ENCODE measurements around the gene TDP1. TPM values are rescaled to one million over a fixed set of nuclear protein-coding genes. Genes with fewer than 3 reads are reported as not detected.
A peak's percentile ranks its signal among the peaks of the same experiment; 100 is the strongest.

Gene TDP1
- total RNA-seq, 4 donors from 2014 or later = 7.5 to 9.7 (median 8.4) TPM

DNA sequence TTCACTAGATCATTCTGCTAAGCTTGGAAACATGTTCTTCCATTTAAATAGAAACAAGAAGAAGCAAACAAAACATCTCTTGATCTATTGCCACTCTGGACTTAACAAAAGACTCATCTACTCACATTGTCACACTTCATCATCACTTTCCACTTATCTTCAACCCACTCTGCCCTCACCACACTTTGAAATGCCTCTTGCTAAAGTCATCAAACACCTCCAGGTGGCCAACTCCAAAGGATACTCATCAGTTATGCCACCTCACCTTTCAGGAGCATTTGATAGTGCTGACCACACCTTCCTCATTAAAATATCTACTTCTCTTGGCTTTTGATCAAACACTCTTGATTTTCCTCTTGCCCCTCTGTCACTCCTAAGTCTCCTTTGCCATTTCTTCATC lies 8.4 kb upstream of the TDP1 start:
- Histone ChIP-seq H3K4me3 (no peak overlapping the region), H3K27me3 (no peaks in the 10 kb centered on the region), H3K9me3 (no peaks in the 10 kb centered on the region), H3K36me3 (peaks cover 0 to 21% (median 2%) of the 10 kb centered on the region in 4 donors), H3K4me1 (no peaks in the 10 kb centered on the region), H3K27ac (replicated peaks in 1 of 4) (no peak overlapping the region)
- DNase-seq (ENCODE audit: extremely low spot score) = no peak
- intact Hi-C loops (cut with DNase I) = no loop called here
- no peak for TF ChIP-seq POLR2A (IDR thresholded peaks at IDR 0.05; ENCODE audit: low read depth)
- no peak for TF ChIP-seq EP300 (IDR thresholded peaks at IDR 0.05)
- no peak for TF ChIP-seq POLR2AphosphoS5 (IDR thresholded peaks at IDR 0.05)
- TF ChIP-seq, protein P1, sequence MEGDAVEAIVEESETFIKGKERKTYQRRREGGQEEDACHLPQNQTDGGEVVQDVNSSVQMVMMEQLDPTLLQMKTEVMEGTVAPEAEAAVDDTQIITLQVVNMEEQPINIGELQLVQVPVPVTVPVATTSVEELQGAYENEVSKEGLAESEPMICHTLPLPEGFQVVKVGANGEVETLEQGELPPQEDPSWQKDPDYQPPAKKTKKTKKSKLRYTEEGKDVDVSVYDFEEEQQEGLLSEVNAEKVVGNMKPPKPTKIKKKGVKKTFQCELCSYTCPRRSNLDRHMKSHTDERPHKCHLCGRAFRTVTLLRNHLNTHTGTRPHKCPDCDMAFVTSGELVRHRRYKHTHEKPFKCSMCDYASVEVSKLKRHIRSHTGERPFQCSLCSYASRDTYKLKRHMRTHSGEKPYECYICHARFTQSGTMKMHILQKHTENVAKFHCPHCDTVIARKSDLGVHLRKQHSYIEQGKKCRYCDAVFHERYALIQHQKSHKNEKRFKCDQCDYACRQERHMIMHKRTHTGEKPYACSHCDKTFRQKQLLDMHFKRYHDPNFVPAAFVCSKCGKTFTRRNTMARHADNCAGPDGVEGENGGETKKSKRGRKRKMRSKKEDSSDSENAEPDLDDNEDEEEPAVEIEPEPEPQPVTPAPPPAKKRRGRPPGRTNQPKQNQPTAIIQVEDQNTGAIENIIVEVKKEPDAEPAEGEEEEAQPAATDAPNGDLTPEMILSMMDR (IDR thresholded peaks at IDR 0.05) = no peak

DNA sequence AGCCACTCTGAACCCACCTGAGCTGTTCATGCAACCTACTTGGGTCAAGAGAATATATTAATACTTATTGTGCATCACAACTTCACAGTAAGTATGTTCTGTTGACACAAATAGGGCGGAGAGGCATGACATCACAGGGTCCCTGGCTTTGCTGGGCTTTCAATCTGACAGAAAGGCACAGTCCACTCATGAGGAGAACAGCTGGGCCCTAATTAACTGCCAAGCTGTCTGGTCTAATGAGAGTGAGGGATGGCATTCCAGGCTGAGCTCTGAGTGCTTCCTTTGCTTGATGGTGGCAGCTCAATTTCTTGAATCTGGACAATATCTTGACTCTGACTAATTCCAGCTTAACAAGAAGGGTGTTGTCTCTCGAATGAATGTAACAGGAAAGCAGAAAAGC lies 3.2 kb upstream of the TDP1 start:
- Histone ChIP-seq H3K36me3 (peaks cover 0 to 21% (median 2%) of the 10 kb centered on the region in 4 donors), H3K4me3 (no peak overlapping the region), H3K4me1 (peaks cover 7 to 24% (median 21%) of the 10 kb centered on the region in 4 donors), H3K9me3 (no peaks in the 10 kb centered on the region), H3K27ac (replicated peaks in 1 of 4) (no peak overlapping the region), H3K27me3 (no peaks in the 10 kb centered on the region)
- TF ChIP-seq EP300 (IDR thresholded peaks at IDR 0.05) (no peak), POLR2AphosphoS5 (IDR thresholded peaks at IDR 0.05) (no peak)
- TF ChIP-seq, protein P1 (IDR thresholded peaks at IDR 0.05) = no peak
- intact Hi-C loops (cut with DNase I) = loop anchor here (10.0 kb wide), 1 partner anchor 302 kb away; the partner anchor contains the start of gene PSMC1
- DNase-seq (ENCODE audit: extremely low spot score) = no peak
- WGBS = 78% methylated on average over 2 of the region's 2 CpGs

DNA sequence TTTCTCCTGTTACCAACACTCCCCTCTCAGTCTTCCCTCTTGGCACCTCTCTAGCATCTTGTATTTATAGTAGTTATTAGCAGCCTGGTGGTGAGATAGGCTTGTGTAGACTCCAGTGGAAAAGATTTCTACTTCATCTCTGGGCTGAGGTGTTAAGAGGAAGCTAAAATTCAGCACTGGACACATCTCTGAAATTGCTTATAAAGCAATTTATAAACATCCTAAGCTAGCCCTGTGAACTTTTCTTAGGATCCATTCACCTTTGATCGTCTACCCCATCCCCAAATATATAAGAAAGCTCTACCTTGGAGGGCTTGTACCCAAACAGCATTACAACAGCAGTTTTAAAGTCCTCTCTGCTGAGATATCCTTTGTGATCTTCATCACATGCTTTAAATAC lies 2.1 kb upstream of the TDP1 start:
- TF ChIP-seq EP300 (IDR thresholded peaks at IDR 0.05) (no peak), POLR2AphosphoS5 (IDR thresholded peaks at IDR 0.05) (no peak), POLR2A (IDR thresholded peaks at IDR 0.05; ENCODE audit: low read depth) (no peak)
- TF ChIP-seq, protein P1 (IDR thresholded peaks at IDR 0.05) = no peak
- no peak overlapping the region for H3K27ac ChIP-seq (replicated peaks in 1 of 4)
- no peaks in the 10 kb centered on the region for H3K9me3 ChIP-seq
- intact Hi-C loops (cut with DNase I) = loop anchor here (10.0 kb wide), 1 partner anchor 301 kb away; the partner anchor contains the start of gene PSMC1
- no peak overlapping the region for H3K4me3 ChIP-seq
- H3K4me1 ChIP-seq = peaks cover 7 to 34% (median 25%) of the 10 kb centered on the region in 4 donors
- DNase-seq (ENCODE audit: extremely low spot score) = no peak
- WGBS = 47% methylated on average over 1 of the region's 1 CpG
- H3K27me3 ChIP-seq = no peaks in the 10 kb centered on the region
- H3K36me3 ChIP-seq = peaks cover 0 to 24% (median 2%) of the 10 kb centered on the region in 4 donors

DNA sequence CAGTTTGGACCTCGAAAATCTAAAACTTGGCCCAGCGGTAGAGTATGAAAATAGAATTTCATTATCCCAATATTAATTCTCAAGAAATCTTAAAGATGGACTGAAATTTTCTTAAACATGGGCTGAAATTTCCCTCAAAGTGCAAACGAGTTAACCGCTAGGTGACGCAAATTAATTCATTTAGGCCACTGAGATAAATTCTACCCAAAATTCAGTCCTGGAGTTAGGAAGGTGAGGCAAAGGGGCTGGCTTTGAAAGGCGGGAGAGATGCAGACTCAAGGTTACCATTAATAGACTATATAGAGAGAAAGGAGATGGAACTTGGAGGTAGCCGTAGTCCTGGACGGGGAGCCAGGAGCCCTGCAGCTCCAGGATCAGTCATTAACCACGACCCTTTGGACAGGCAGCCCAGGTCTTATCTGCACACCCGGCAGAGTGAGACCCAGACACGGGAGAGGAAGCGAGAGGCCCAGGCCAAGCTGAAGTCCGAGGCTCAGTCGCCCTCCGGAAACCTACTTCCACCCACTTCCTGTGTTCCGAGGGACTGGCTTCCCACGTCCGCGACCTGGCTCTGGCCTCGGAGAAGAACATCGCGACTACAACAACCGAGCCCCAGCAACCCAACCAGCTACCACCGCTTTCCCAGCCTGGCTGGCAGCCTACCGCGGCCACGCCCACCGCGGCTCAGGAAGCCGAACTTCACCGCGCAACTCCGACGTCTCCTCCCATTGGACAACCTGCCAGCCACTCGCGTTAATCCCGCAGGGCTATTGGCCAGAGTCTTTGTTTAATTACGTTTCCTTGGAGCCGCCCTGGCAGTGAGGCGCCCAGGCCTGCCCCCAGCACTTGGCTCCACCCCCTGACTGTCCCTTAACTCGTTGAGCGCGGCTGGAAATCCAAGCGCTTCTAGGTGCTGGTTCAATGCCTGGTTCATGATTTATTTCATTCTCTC lies 1.4 kb upstream of the TDP1 start, which contains the start of gene EFCAB11:
Gene EFCAB11, minus strand, starts transcription at position 661 of the 952 bp plus-strand sequence. Its CDS starts 70 bp downstream, at position 591.
- Histone ChIP-seq H3K4me3 (peak within 1 kb of the TSS; percentile 72 to 92 (median 83)), H3K27me3 (no peaks in the 10 kb centered on the region), H3K36me3 (peaks cover 0 to 17% (median 2%) of the 10 kb centered on the region in 4 donors), H3K4me1 (peaks cover 7 to 34% (median 25%) of the 10 kb centered on the region in 4 donors), H3K9me3 (no peaks in the 10 kb centered on the region), H3K27ac (replicated peaks in 1 of 4) (peak within 1 kb of the TSS; percentile 91 to 95 (median 94))
- peak; percentile 99 for DNase-seq (ENCODE audit: extremely low spot score)
- 2% methylated on average over 35 of the region's 44 CpGs for WGBS
- intact Hi-C loops (cut with DNase I) = loop anchor here (10.0 kb wide), 1 partner anchor 300 kb away; the partner anchor contains the start of gene PSMC1
- TF ChIP-seq POLR2A (IDR thresholded peaks at IDR 0.05; ENCODE audit: low read depth) = no peak
- TF ChIP-seq, protein P1 (IDR thresholded peaks at IDR 0.05) = no peak
- TF ChIP-seq POLR2AphosphoS5 (IDR thresholded peaks at IDR 0.05) = peak; percentile 45 to 82
- TF ChIP-seq EP300 (IDR thresholded peaks at IDR 0.05) = no peak

All from esophagus muscularis mucosa (tissue), 4 donors.